Urinary bladder (tissue), 4 donors: Measurements from ENCODE around the gene VPS13C. TPM values are rescaled to one million over a fixed set of nuclear protein-coding genes. Genes with fewer than 3 reads are reported as not detected.
A peak's percentile ranks its signal among the peaks of the same experiment; 100 is the strongest.

Experiments
- DNase-seq: peaks from one replicate; pipeline ENCODE4 v3.0.0-alpha.2; 2015; ENCODE audit errors: extremely low spot score
- H3K27ac ChIP-seq: one replicate; pipeline ENCODE4 v1.5.1; 2013; ENCODE audit warnings: low read depth, mild to moderate bottlenecking, moderate library complexity
- H3K36me3 ChIP-seq: one replicate; pipeline ENCODE4 v1.6.1; 2013; ENCODE audit warnings: mild to moderate bottlenecking, moderate library complexity; ENCODE audit not compliant: insufficient read depth
- H3K4me1 ChIP-seq: one replicate; pipeline ENCODE4 v1.6.1; 2013; ENCODE audit warnings: mild to moderate bottlenecking, moderate library complexity; ENCODE audit not compliant: insufficient read depth
- H3K4me3 ChIP-seq: one replicate; pipeline ENCODE4 v1.5.1; 2013; ENCODE audit warnings: low read depth, low read length
- WGBS: extraction: QIAGEN DNeasy Blood & Tissue Kit; methylation state at CpG from one replicate; pipeline ENCODE4 v1.1.7; 2013; 5-methylcytosine and 5-hydroxymethylcytosine counted together
- polyA plus RNA-seq: library from polyadenylated mRNA; stranded (reverse); fragments of 200-250 nt; gene quantifications from one replicate; pipeline ENCODE4 v1.2.3, GENCODE V29; 2013
- total RNA-seq: library from RNA; depleted of rRNA; stranded (reverse); fragments of >200 nt; gene quantifications from one replicate; pipeline ENCODE4 v1.2.3, GENCODE V29; 2014
- donor health status: healthy with polysubstance abuse.
- donor health status: healthy.

VPS13C gene
- total RNA-seq: 202 TPM
- polyA plus RNA-seq: 19.5 TPM

- Histone ChIP-seq H3K4me1 (no peaks in the 10 kb centered on the region), H3K36me3 (no peaks in the 10 kb centered on the region), H3K27ac (peak within 1 kb of the TSS; percentile 94), H3K4me3 (peak within 1 kb of the TSS; percentile 89)
- peak; percentile 76 for DNase-seq
- under 1% methylated on average over 73 of the region's 73 CpGs for WGBS
Observed at GRCh38 chr15:62060113-62060895, at the start of gene VPS13C. VPS13C (minus strand) TSS chr15:62060447; CDS start chr15:62060374, 73 bp downstream.

GRCh38 chr15:62109437-62109836, 49.2 kb upstream of the VPS13C start:
- Histone ChIP-seq H3K36me3 (no peaks in the 10 kb centered on the region), H3K4me3 (no peak overlapping the region), H3K4me1 (no peaks in the 10 kb centered on the region), H3K27ac (no peak overlapping the region)
- no peak for DNase-seq
- 83% methylated on average over 1 of the region's 1 CpG for WGBS

- H3K4me3 ChIP-seq: no peak overlapping the region
- H3K4me1 ChIP-seq: no peaks in the 10 kb centered on the region
- 70% methylated on average over 2 of the region's 2 CpGs for WGBS
- no peak for DNase-seq
- no peaks in the 10 kb centered on the region for H3K36me3 ChIP-seq
- H3K27ac ChIP-seq: no peak overlapping the region
Observed at GRCh38 chr15:62108411-62108810, 48.2 kb upstream of the VPS13C start.

- Histone ChIP-seq H3K36me3 (no peaks in the 10 kb centered on the region), H3K27ac (no peak overlapping the region), H3K4me3 (no peak overlapping the region), H3K4me1 (no peaks in the 10 kb centered on the region)
- WGBS: 53% methylated on average over 2 of the region's 2 CpGs
- DNase-seq: no peak
Observed at GRCh38 chr15:62107571-62108121, 47.4 kb upstream of the VPS13C start.

GRCh38 chr15:62106096-62106495, 45.8 kb upstream of the VPS13C start:
- Histone ChIP-seq H3K4me1 (no peaks in the 10 kb centered on the region), H3K4me3 (no peak overlapping the region), H3K27ac (no peak overlapping the region), H3K36me3 (no peaks in the 10 kb centered on the region)
- 91% methylated on average over 3 of the region's 3 CpGs for WGBS
- no peak for DNase-seq

GRCh38 chr15:62105266-62105665, 45.0 kb upstream of the VPS13C start:
- 94% methylated on average over 11 of the region's 11 CpGs for whole genome bisulfite sequencing
- DNase-seq: no peak
- Histone ChIP-seq H3K36me3 (no peaks in the 10 kb centered on the region), H3K27ac (no peak overlapping the region), H3K4me1 (no peaks in the 10 kb centered on the region), H3K4me3 (no peak overlapping the region)

- Histone ChIP-seq H3K36me3 (no peaks in the 10 kb centered on the region), H3K27ac (no peak overlapping the region), H3K4me1 (no peaks in the 10 kb centered on the region), H3K4me3 (no peak overlapping the region)
- WGBS: 58% methylated on average over 5 of the region's 5 CpGs
- DNase-seq: no peak
Observed at GRCh38 chr15:62104846-62105245, 44.6 kb upstream of the VPS13C start.

GRCh38 chr15:62104401-62104800, 44.2 kb upstream of the VPS13C start:
- Histone ChIP-seq H3K27ac (no peak overlapping the region), H3K36me3 (no peaks in the 10 kb centered on the region), H3K4me3 (no peak overlapping the region), H3K4me1 (no peaks in the 10 kb centered on the region)
- 59% methylated on average over 3 of the region's 3 CpGs for WGBS
- no peak for DNase-seq

- WGBS: 88% methylated on average over 7 of the region's 7 CpGs
- no peak for DNase-seq
Observed at GRCh38 chr15:62103431-62103830, 43.2 kb upstream of the VPS13C start.

GRCh38 chr15:62099094-62099601, 38.9 kb upstream of the VPS13C start:
- DNase-seq: no peak
- no peaks in the 10 kb centered on the region for H3K4me1 ChIP-seq
- no peak overlapping the region for H3K27ac ChIP-seq
- no peaks in the 10 kb centered on the region for H3K36me3 ChIP-seq
- 20% methylated on average over 7 of the region's 7 CpGs for WGBS
- H3K4me3 ChIP-seq: no peak overlapping the region

More at GRCh38 chr15:62103431-62103830, 43.2 kb upstream of the VPS13C start:
- H3K4me3 ChIP-seq: no peak overlapping the region
- no peaks in the 10 kb centered on the region for H3K36me3 ChIP-seq
- H3K27ac ChIP-seq: no peak overlapping the region
- no peaks in the 10 kb centered on the region for H3K4me1 ChIP-seq

GRCh38 chr15:62094388-62094787, 34.1 kb upstream of the VPS13C start:
- no peaks in the 10 kb centered on the region for H3K4me1 ChIP-seq
- no peak for DNase-seq
- no peak overlapping the region for H3K4me3 ChIP-seq
- H3K36me3 ChIP-seq: no peaks in the 10 kb centered on the region
- H3K27ac ChIP-seq: no peak overlapping the region
- 53% methylated on average over 7 of the region's 7 CpGs for WGBS

- WGBS: 78% methylated on average over 5 of the region's 5 CpGs
- Histone ChIP-seq H3K27ac (no peak overlapping the region), H3K36me3 (no peaks in the 10 kb centered on the region), H3K4me1 (no peaks in the 10 kb centered on the region), H3K4me3 (no peak overlapping the region)
- DNase-seq: no peak
Observed at GRCh38 chr15:62093809-62094208, 33.6 kb upstream of the VPS13C start.

GRCh38 chr15:62090988-62091387, 30.7 kb upstream of the VPS13C start:
- WGBS: 77% methylated on average over 7 of the region's 7 CpGs
- Histone ChIP-seq H3K36me3 (no peaks in the 10 kb centered on the region), H3K4me1 (no peaks in the 10 kb centered on the region), H3K27ac (no peak overlapping the region), H3K4me3 (no peak overlapping the region)
- no peak for DNase-seq

- H3K4me3 ChIP-seq: no peak overlapping the region
- H3K27ac ChIP-seq: no peak overlapping the region
- 53% methylated on average over 2 of the region's 2 CpGs for WGBS
- DNase-seq: no peak
- H3K36me3 ChIP-seq: no peaks in the 10 kb centered on the region
- no peaks in the 10 kb centered on the region for H3K4me1 ChIP-seq
Observed at GRCh38 chr15:62089616-62090015, 29.4 kb upstream of the VPS13C start.
